Right cardiac atrium (tissue), 5 donors: ENCODE results near the gene CNIH3. TPM values are rescaled to one million over a fixed set of nuclear protein-coding genes. Genes with fewer than 3 reads are reported as not detected.

Experiments used
- ATAC-seq, 2 donors: fragments of 200-7000 bp; cut with Tn5 transposase; one replicate each; pipeline versions ENCODE4 v1.8.0 to v1.9.1; 2020; ENCODE audit warnings: moderate library complexity in 2 of 2, mild to moderate bottlenecking in 1 of 2
- DNase-seq, 3 donors: peaks; one replicate each; pipeline ENCODE4 v3.0.0-alpha.2; 2020
- H3K27ac ChIP-seq: one replicate; pipeline ENCODE4 v1.5.1; 2013; ENCODE audit warnings: mild to moderate bottlenecking, low read length, control low read depth, moderate library complexity
- H3K27me3 ChIP-seq: one replicate; pipeline ENCODE4 v1.6.1; 2013; ENCODE audit not compliant: control insufficient read depth, insufficient read depth
- H3K4me1 ChIP-seq: one replicate; pipeline ENCODE4 v1.6.1; 2013; ENCODE audit warnings: low read length; ENCODE audit not compliant: control insufficient read depth, insufficient read depth
- H3K4me3 ChIP-seq: one replicate; pipeline ENCODE4 v1.5.1; 2013; ENCODE audit warnings: low read length, control low read depth
- H3K9me3 ChIP-seq: one replicate; pipeline ENCODE4 v1.6.1; 2013; ENCODE audit warnings: low read length; ENCODE audit not compliant: control insufficient read depth
- WGBS: extraction: QIAGEN DNeasy Blood & Tissue Kit; methylation state at CpG from one replicate; pipeline ENCODE4 v1.1.7; 2013; 5-methylcytosine and 5-hydroxymethylcytosine counted together
- intact Hi-C, 4 donors: fragments of 100-400 bp; cut with DNase I; formaldehyde crosslinking; loops; one replicate each; pipeline versions ENCODE4 v1.11.0 to v1.14.0; 2022 to 2023
- polyA plus RNA-seq: library from polyadenylated mRNA; stranded (reverse); fragments of 200-250 nt; gene quantifications from one replicate; pipeline ENCODE4 v1.2.3, GENCODE V29; 2013
- total RNA-seq, 4 donors: library from RNA; stranded (reverse); fragmentation: NEBNext Ultra II Directional; extraction: Animal tissue kit (Norgen Biotek cat#: 25700); gene quantifications; one replicate each; pipeline ENCODE4 v1.2.1, GENCODE V29; 2021
- donor health status: healthy with polysubstance abuse.
- donor health status: DM: no; HTN: yes; CAD: no.
- donor health status: DM: no; HTN: no; CAD: no.
- donor health status: DM: no; HTN: yes; CAD: no; lungs with severe emphysema.
- donor health status: DM: yes; HTN: yes; CAD: no.

The CNIH3 gene
- total and polyA plus RNA-seq, 5 donors, result 0.66 to 2.3 (median 1.3) TPM

DNA sequence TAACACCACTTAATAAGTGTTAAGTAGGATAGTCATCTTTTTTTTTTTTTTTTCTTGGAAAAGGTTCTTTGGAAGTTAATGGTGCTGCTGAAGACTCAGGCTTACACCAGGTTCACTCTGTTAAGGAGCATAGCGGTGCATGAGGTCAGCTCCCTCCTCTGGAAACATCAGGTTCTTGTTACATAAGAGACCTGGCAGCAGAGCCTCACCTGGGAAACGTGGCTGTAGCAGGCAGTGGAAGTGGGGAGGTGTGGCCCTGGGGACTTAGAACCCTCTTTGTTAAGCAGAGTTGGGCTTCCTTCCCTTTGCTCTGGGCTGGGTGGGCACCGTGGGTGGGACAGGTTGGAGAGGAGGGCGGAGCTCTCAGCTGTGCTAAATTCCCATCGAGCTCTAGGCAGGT is 104.1 kb downstream of the CNIH3 start:
- intact Hi-C loops, result no loop called here
- Histone ChIP-seq H3K4me3 (no peak overlapping the region), H3K27ac (no peak overlapping the region), H3K4me1 (no peaks in the 10 kb centered on the region), H3K9me3 (no peaks in the 10 kb centered on the region), H3K27me3 (no peaks in the 10 kb centered on the region)
- no peak for ATAC-seq
- WGBS, result 65% methylated on average over 5 of the region's 5 CpGs
- DNase-seq, result no peak

DNA sequence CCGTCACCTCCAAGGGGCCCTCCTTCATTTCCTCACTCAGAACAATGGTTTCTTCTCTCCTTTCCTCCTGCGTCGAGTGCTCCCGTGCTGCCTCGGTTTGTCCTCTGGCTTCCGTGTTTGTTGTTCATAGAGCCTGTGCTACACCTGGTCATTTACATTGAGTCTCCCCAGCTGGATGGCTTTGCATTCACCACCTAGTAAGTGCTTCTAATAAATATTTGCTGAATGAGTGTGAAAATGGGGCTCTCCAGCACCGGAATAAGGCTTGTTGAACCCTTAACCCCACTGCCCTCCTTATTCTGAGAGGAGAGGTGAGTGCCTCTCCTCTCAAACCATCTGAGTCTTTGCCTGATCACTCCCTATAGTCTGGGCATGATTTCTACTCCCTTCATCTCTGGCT is 104.9 kb downstream of the CNIH3 start:
- no peak for DNase-seq
- 93% methylated on average over 7 of the region's 7 CpGs for WGBS
- intact Hi-C loops, result no loop called here
- no peak overlapping the region for H3K27ac ChIP-seq
- no peak for ATAC-seq
- no peak overlapping the region for H3K4me3 ChIP-seq
- no peaks in the 10 kb centered on the region for H3K27me3 ChIP-seq
- no peaks in the 10 kb centered on the region for H3K9me3 ChIP-seq
- H3K4me1 ChIP-seq, result no peaks in the 10 kb centered on the region

DNA sequence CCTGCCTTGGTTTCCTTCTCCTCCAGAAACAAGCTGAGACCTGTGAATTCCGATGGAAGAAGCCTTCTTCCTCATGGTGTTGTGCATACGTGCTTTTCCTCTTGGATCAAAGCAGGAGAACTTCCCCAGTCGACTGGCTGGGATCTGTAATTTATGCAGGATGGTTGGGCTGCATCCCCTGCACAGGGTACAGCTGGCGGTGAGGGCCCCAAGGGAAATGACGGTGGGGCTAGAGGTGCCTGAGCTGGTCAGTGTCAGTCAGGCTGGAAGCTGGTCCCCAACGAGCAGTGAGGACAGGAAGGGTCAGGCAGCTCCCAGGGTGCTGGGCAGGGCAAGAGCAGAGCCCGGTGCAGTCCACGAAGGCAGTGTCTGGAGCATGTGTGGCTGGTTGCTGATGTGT is 106.7 kb downstream of the CNIH3 start:
- DNase-seq, result no peak
- no peaks in the 10 kb centered on the region for H3K9me3 ChIP-seq

DNA sequence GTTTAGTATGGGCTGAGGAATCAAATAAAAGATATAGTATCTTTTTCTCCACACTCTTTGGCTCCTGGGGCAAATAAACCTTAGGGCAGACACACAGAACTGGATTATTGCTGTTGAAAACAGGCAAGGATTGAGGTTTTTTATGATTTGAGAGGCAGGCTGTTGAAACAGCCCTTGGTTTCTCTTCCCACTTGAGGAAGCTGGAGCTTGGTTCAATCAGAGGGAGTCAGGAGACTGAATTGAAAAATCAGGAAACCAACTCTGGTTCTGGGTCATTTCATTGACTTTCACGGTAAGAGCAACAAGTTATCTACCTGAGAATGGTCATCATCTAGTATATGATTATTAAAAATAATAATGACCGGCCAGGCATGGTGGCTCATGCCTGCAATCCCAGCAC is 108.4 kb downstream of the CNIH3 start:
- no peak for DNase-seq
- ATAC-seq, result no peak
- 94% methylated on average over 2 of the region's 2 CpGs for WGBS
- no peak overlapping the region for H3K4me3 ChIP-seq
- no peaks in the 10 kb centered on the region for H3K4me1 ChIP-seq
- intact Hi-C loops, result no loop called here
- no peaks in the 10 kb centered on the region for H3K27me3 ChIP-seq
- H3K9me3 ChIP-seq, result no peaks in the 10 kb centered on the region
- H3K27ac ChIP-seq, result no peak overlapping the region

More for the DNA sequence above, 106.7 kb downstream of the CNIH3 start:
- ATAC-seq, result no peak
- 53% methylated on average over 8 of the region's 8 CpGs for WGBS
- intact Hi-C loops, result no loop called here
- no peaks in the 10 kb centered on the region for H3K4me1 ChIP-seq
- no peak overlapping the region for H3K27ac ChIP-seq
- H3K27me3 ChIP-seq, result no peaks in the 10 kb centered on the region
- H3K4me3 ChIP-seq, result no peak overlapping the region

DNA sequence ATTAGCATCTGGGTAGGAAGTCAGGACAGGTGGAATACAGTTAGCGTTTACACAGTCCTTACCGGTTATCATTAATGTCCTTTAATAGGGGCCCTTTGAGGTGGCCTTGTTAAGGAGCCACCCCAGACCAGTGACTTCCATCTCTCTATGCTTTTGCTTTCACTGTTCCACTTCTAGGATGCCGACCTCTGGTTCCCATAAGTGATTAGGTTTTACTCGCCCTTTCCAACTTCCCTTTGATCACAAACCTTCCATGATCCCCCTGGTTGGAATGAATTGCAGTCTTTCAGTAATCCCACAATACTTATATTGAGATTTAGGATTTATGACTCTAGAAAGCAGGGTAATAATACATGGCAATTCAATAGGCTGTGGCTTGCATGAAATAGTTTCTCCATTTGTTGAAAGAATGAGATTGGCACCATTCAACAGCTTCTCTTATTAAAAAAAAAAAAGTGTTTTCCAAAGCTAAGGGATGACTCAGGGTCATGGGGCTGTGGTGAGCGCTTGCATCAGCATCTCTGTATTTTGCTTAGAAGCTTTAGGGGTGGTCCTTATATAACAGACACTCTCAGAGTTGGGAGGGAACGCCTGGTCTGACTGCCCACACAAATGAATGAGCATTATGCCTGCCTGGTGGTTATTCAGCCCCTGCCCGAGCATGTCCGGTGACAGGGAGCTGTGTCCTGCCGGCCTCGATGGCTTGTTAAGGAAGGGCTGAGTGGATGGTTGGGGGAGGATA is 110.5 kb downstream of the CNIH3 start:
- WGBS, result 84% methylated on average over 10 of the region's 10 CpGs
- ATAC-seq (peak in 1 of 2 donors; percentile 45), DNase-seq (no peak)
- Histone ChIP-seq H3K27me3 (no peaks in the 10 kb centered on the region), H3K9me3 (no peaks in the 10 kb centered on the region), H3K4me3 (no peak overlapping the region), H3K27ac (no peak overlapping the region), H3K4me1 (no peaks in the 10 kb centered on the region)
- intact Hi-C loops, result no loop called here

DNA sequence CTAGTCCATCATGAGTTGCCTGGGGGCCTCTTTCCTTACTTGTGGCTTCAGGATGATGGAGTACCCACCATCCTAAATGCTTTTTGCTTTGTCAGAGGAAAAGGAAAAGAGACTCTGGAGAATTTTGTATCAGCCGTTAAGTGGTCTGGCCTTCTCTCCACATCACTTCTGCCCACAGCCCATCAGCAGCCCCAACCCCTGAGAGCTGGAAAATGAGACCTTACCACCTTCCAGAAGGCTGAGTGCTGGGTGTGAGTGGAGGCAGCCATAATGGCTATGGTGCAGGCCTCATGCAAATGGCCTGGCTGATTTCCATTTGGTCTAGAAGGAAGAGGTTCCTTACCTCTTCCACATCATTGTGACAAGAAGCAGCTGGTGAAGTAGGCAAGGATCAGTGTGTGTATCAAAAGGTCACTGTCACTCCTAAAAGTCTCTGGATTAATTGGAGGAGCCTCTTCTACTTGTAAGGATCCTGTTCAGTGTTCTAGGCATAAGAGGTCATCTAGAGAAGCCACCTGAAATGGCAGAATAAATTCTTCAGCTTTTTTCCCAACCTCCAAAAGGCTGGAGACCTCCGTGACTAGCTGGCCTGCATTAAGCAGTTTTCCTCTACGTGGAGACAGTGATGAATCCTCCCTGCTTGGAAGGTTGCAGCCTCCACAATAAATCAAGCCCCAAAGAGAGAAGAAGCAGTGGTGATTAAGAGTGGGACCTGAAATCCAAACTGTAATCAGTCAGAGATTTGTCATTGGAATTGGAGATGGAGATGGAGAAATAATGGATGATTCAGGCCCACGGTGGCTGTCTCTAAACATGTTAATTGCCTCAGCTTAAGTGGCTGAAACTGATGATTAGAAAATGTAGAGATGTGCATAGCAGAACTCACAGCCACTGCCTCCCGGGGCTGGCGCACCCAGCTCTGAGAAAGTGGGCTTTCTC is 111.5 kb downstream of the CNIH3 start:
- Histone ChIP-seq H3K4me3 (no peak overlapping the region), H3K27ac (no peak overlapping the region), H3K27me3 (no peaks in the 10 kb centered on the region), H3K4me1 (peaks cover 3% of the 10 kb centered on the region), H3K9me3 (no peaks in the 10 kb centered on the region)
- WGBS, result 81% methylated on average over 6 of the region's 6 CpGs
- intact Hi-C loops, result no loop called here
- ATAC-seq, result no peak
- no peak for DNase-seq

DNA sequence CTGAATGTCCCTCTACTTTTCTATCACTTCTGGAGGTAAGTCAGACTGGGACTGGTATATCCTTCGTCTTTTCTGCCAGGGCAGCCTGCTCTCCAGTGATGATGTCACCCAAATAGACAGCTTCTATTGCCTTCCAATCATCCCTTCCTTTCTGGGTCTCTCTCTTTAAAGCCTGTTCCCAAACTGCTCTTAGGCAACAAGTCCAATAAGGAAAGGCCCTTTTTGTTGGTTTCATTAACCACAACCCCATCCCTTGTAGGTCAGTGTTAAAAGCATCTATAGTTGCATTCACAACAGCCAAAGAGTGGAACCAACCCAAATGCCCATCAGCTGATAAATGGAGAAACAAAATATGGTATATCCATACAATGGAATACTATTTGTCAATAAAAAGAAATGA is 114.4 kb downstream of the CNIH3 start:
- Histone ChIP-seq H3K27ac (no peak overlapping the region), H3K27me3 (no peaks in the 10 kb centered on the region), H3K4me3 (no peak overlapping the region), H3K9me3 (no peaks in the 10 kb centered on the region), H3K4me1 (peaks cover 10% of the 10 kb centered on the region)
- intact Hi-C loops, result loop anchor here in 1 of 4 donors (10.0 kb wide), 1 partner anchor 76 kb away; no protein-coding TSS in a partner anchor
- no peak for DNase-seq
- WGBS, result 65% methylated on average over 1 of the region's 1 CpG
- ATAC-seq, result no peak

DNA sequence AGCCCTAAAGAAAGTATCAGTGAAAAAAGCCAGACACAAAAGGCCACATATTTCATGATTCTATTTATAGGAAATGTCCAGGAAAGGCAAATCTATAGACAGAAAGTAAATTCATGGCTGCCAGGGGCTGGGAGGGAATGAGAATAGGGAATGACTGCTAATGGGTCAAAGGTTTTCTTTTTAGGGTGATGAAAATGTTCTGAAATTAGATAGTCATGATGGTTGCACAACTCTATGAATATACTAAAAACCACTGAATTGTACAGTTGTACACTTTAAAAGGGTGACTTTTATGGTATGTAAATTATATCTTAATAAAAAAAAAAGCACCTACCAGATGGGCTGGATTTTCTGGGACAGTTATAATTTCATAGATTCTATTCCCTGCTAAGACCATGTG is 114.8 kb downstream of the CNIH3 start:
- ATAC-seq, result no peak
- intact Hi-C loops, result loop anchor here in 1 of 4 donors (10.0 kb wide), 1 partner anchor 76 kb away; no protein-coding TSS in a partner anchor

DNA sequence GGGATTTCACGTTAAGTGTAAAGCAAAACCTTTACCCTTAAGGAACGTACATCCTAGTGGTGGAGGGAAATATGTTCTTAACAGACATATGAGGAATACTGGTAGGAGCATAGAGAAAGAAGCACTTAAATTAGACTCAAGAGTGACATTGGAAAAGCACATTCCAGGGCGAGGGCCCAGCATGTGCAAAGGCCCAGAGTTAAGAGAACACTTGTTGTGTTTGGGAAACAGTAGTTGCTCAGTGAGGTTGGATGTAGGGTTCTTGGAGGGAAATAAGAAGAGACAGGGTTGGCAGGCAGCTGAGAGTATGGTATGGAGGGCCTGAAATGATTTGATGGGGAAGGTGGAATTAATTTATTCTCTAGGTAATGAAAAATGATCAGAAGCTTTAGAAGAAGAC is 115.5 kb downstream of the CNIH3 start:
- ATAC-seq, result no peak
- Histone ChIP-seq H3K4me3 (no peak overlapping the region), H3K9me3 (no peaks in the 10 kb centered on the region), H3K27ac (no peak overlapping the region), H3K27me3 (no peaks in the 10 kb centered on the region), H3K4me1 (peaks cover 10% of the 10 kb centered on the region)
- 66% methylated on average over 3 of the region's 3 CpGs for WGBS
- intact Hi-C loops, result loop anchor here in 1 of 4 donors (10.0 kb wide), 1 partner anchor 77 kb away; no protein-coding TSS in a partner anchor
- DNase-seq, result no peak

More for the DNA sequence above, 114.8 kb downstream of the CNIH3 start:
- Histone ChIP-seq H3K9me3 (no peaks in the 10 kb centered on the region), H3K27ac (no peak overlapping the region), H3K4me3 (no peak overlapping the region), H3K27me3 (no peaks in the 10 kb centered on the region), H3K4me1 (peaks cover 10% of the 10 kb centered on the region)
- no peak for DNase-seq

DNA sequence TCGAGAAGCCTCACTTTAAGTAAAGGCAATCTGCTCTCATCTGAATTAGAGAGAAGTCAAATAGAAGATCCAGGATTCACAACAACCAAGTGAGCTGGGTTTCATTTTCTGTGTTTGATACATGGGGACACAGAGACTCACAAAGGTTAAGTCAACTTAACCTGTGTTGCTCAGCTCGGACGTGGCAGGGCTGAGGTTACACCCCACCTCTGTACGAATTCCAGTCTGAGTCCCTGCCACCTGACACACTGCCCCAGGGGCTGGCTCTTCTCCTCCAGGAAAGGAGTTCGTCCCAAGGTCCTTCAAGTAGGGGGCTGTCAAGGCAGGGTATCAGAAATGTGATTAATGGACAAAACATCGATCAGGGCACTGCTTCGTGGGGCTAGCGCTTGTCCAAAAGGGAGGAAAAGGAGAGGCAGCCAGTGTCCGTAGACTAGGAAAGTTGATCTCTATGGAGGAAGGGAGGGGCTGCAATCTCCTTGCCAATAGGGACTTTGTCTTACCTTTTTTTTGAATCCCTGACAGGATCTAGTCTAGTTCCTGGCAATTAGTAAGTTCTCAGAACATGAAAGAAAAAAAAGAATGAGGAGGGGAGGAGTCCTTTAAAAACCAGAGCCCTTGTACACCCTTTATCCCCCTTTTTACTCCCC is 116.4 kb downstream of the CNIH3 start:
- WGBS, result 58% methylated on average over 9 of the region's 9 CpGs
- no peaks in the 10 kb centered on the region for H3K9me3 ChIP-seq
- intact Hi-C loops, result loop anchor here in 1 of 4 donors (10.0 kb wide), 1 partner anchor 78 kb away; no protein-coding TSS in a partner anchor

More for the DNA sequence above, 116.4 kb downstream of the CNIH3 start:
- H3K27me3 ChIP-seq, result no peaks in the 10 kb centered on the region
- H3K4me1 ChIP-seq, result peaks cover 10% of the 10 kb centered on the region
- ATAC-seq, result peak in 1 of 2 donors; percentile 43
- DNase-seq, result no peak
- H3K4me3 ChIP-seq, result no peak overlapping the region
- H3K27ac ChIP-seq, result no peak overlapping the region
